GM23248 (cell line): ENCODE data around the gene WDR7. TPM values are rescaled to one million over a fixed set of nuclear protein-coding genes. Genes with fewer than 3 reads are reported as not detected.

Source experiments
- DNase-seq: peaks from one replicate; pipeline ENCODE4 v3.0.0-alpha.2; 2015
- H2AFZ ChIP-seq: fragments of 200-600 bp; sonication (generic); 2 replicates; pipeline ENCODE4 v1.6.1; 2016; ENCODE audit warnings: antibody characterized with exemption
- H3F3A ChIP-seq: fragments of 200-600 bp; sonication (generic); 2 replicates; pipeline ENCODE4 v1.6.1; 2016; ENCODE audit warnings: mild to moderate bottlenecking, antibody characterized with exemption, mixed run types; ENCODE audit not compliant: insufficient read depth
- H3K27ac ChIP-seq: fragments of 200-600 bp; sonication (generic); 2 replicates; pipeline ENCODE4 v1.5.1; 2016; ENCODE audit warnings: mild to moderate bottlenecking
- H3K27me3 ChIP-seq: fragments of 200-600 bp; sonication (generic); replicated peaks from 2 replicates; pipeline ENCODE4 v1.6.1; 2016; ENCODE audit warnings: mild to moderate bottlenecking; ENCODE audit not compliant: insufficient read depth
- H3K36me3 ChIP-seq: fragments of 200-600 bp; sonication (generic); 2 replicates; pipeline ENCODE4 v1.6.1; 2016; ENCODE audit warnings: low read depth, mild to moderate bottlenecking
- H3K4me1 ChIP-seq: fragments of 200-600 bp; sonication (generic); 2 replicates; pipeline ENCODE4 v1.6.1; 2016; ENCODE audit warnings: mild to moderate bottlenecking; ENCODE audit not compliant: insufficient read depth
- H3K4me2 ChIP-seq: fragments of 200-600 bp; sonication (generic); one replicate; pipeline ENCODE4 v1.6.1; 2016; ENCODE audit warnings: mild to moderate bottlenecking; ENCODE audit not compliant: unreplicated experiment
- H3K4me3 ChIP-seq: fragments of 200-600 bp; sonication (generic); 2 replicates; pipeline ENCODE4 v1.5.1; 2016; ENCODE audit warnings: mild to moderate bottlenecking
- H3K79me2 ChIP-seq: fragments of 200-600 bp; sonication (generic); 2 replicates; pipeline ENCODE4 v1.6.1; 2016; ENCODE audit warnings: mild to moderate bottlenecking; ENCODE audit not compliant: insufficient read depth
- H3K9ac ChIP-seq: fragments of 200-600 bp; sonication (generic); 2 replicates; pipeline ENCODE4 v1.6.1; 2016; ENCODE audit warnings: mild to moderate bottlenecking
- H3K9me2 ChIP-seq: fragments of 200-600 bp; sonication (generic); 2 replicates; pipeline ENCODE4 v1.6.1; 2016; ENCODE audit warnings: mixed run types, mild to moderate bottlenecking, moderate library complexity; ENCODE audit not compliant: insufficient read depth
- H3K9me3 ChIP-seq: fragments of 200-600 bp; sonication (generic); one replicate; pipeline ENCODE4 v1.6.1; 2017; ENCODE audit warnings: low read depth
- H4K20me1 ChIP-seq: fragments of 200-600 bp; sonication (generic); 2 replicates; pipeline ENCODE4 v1.6.0; 2016; ENCODE audit not compliant: insufficient read depth
- EZH2 ChIP-seq: fragments of 200-600 bp; sonication (generic); IDR thresholded peaks from 2 replicates; pipeline ENCODE4 v1.6.1; 2018; ENCODE audit warnings: antibody characterized with exemption, mild to moderate bottlenecking; ENCODE audit not compliant: insufficient read depth, poor library complexity, severe bottlenecking
- EZH2phosphoT487 ChIP-seq: fragments of 200-600 bp; sonication (generic); IDR thresholded peaks from 2 replicates; pipeline ENCODE4 v1.6.1; 2018; ENCODE audit warnings: antibody characterized with exemption, moderate library complexity, mild to moderate bottlenecking, low read depth; ENCODE audit not compliant: insufficient read depth
- WGBS, 2 experiments: methylation state at CpG; one replicate each; pipeline ENCODE4 v1.1.6; 2015 to 2017; ENCODE audit warnings: low lambda C conversion rate in 2 of 2, low coverage in 1 of 2; ENCODE audit errors: missing lambda C conversion rate in 2 of 2; 5-methylcytosine and 5-hydroxymethylcytosine counted together
- in situ Hi-C: fragments of 300-500 bp; cut with MboI; formaldehyde crosslinking; loops from 2 replicates; pipeline ENCODE4 v1.15.0; 2020
- polyA plus RNA-seq: library from polyadenylated mRNA; unstranded; fragments of >200 nt; fragmentation: Nextera tagmentation; extraction: Ambion mirVana; gene quantifications from 2 replicates; pipeline ENCODE4 v1.2.1, GENCODE V29; 2016
- total RNA-seq: library from RNA; depleted of rRNA; stranded (reverse); fragments of >200 nt; shearing (Covaris generic); gene quantifications from 2 replicates; pipeline ENCODE4 v1.2.3, GENCODE V29; 2014

WDR7 gene
- total and polyA plus RNA-seq, 2 experiments from 2014 or later: 6.7 to 8.3 TPM

GRCh38 chr18:56715121-56715520, 64.0 kb downstream of the WDR7 start:
- H3K27ac ChIP-seq: no peak overlapping the region
- no peaks in the 10 kb centered on the region for H3K9me3 ChIP-seq
- WGBS, 2 experiments: 55 to 56% methylated on average over 5 of the region's 5 CpGs
- no peaks in the 10 kb centered on the region; the same call in 1 of the 2 replicates for H3K36me3 ChIP-seq
- no peaks in the 10 kb centered on the region for H4K20me1 ChIP-seq
- TF ChIP-seq EZH2phosphoT487: no peak
- no peak for TF ChIP-seq EZH2
- peaks cover 14% of the 10 kb centered on the region for H3K4me1 ChIP-seq
- H3K9ac ChIP-seq: no peak overlapping the region
- peaks cover 6% of the 10 kb centered on the region; the same call in 1 of the 2 replicates for H3F3A ChIP-seq
- no peaks in the 10 kb centered on the region for H3K9me2 ChIP-seq
- H3K79me2 ChIP-seq: no peaks in the 10 kb centered on the region
- in situ Hi-C loops: no loop called here
- no peaks in the 10 kb centered on the region for H3K27me3 ChIP-seq
- H2AFZ ChIP-seq: no peak overlapping the region
- no peak overlapping the region for H3K4me3 ChIP-seq
- peak; percentile 58 for DNase-seq
- no peak overlapping the region for H3K4me2 ChIP-seq

GRCh38 chr18:56716692-56717146, 65.6 kb downstream of the WDR7 start:
- 95 to 100% methylated on average over 2 of the region's 2 CpGs for WGBS, 2 experiments
- Histone ChIP-seq H3K9me3 (no peaks in the 10 kb centered on the region), H3F3A (peaks cover 6% of the 10 kb centered on the region; the same call in 1 of the 2 replicates), H3K4me2 (no peak overlapping the region), H3K27ac (no peak overlapping the region), H3K9me2 (no peaks in the 10 kb centered on the region), H3K4me1 (peaks cover 14% of the 10 kb centered on the region), H3K27me3 (no peaks in the 10 kb centered on the region), H3K36me3 (no peaks in the 10 kb centered on the region; the same call in 1 of the 2 replicates), H3K9ac (no peak overlapping the region), H2AFZ (no peak overlapping the region), H3K79me2 (no peaks in the 10 kb centered on the region), H3K4me3 (no peak overlapping the region), H4K20me1 (no peaks in the 10 kb centered on the region)
- TF ChIP-seq EZH2 (no peak), EZH2phosphoT487 (no peak)
- no peak for DNase-seq
- in situ Hi-C loops: no loop called here

- H3K9ac ChIP-seq: no peak overlapping the region
- no peak for DNase-seq
- 49 to 56% methylated on average over 1 of the region's 1 CpG for WGBS, 2 experiments
Measured at GRCh38 chr18:56721031-56721430, 69.9 kb downstream of the WDR7 start.

GRCh38 chr18:56721491-56721890, 70.3 kb downstream of the WDR7 start:
- Histone ChIP-seq H3K4me2 (no peak overlapping the region), H2AFZ (no peak overlapping the region), H4K20me1 (no peaks in the 10 kb centered on the region), H3K9me3 (no peaks in the 10 kb centered on the region), H3K4me3 (no peak overlapping the region), H3K36me3 (no peaks in the 10 kb centered on the region; the same call in 1 of the 2 replicates), H3F3A (no peaks in the 10 kb centered on the region), H3K27me3 (no peaks in the 10 kb centered on the region), H3K27ac (no peak overlapping the region), H3K9ac (no peak overlapping the region), H3K4me1 (no peaks in the 10 kb centered on the region), H3K79me2 (no peaks in the 10 kb centered on the region), H3K9me2 (no peaks in the 10 kb centered on the region)
- TF ChIP-seq EZH2phosphoT487 (no peak), EZH2 (no peak)
- WGBS, 2 experiments: 82 to 87% methylated on average over 3 of the region's 3 CpGs
- no peak for DNase-seq
- in situ Hi-C loops: no loop called here

More at GRCh38 chr18:56721031-56721430, 69.9 kb downstream of the WDR7 start:
- Histone ChIP-seq H3K4me3 (no peak overlapping the region), H3K4me1 (no peaks in the 10 kb centered on the region), H3K4me2 (no peak overlapping the region), H3K27me3 (no peaks in the 10 kb centered on the region), H3K9me3 (no peaks in the 10 kb centered on the region), H3K9me2 (no peaks in the 10 kb centered on the region), H2AFZ (no peak overlapping the region), H3F3A (no peaks in the 10 kb centered on the region), H4K20me1 (no peaks in the 10 kb centered on the region), H3K79me2 (no peaks in the 10 kb centered on the region), H3K27ac (no peak overlapping the region), H3K36me3 (no peaks in the 10 kb centered on the region; the same call in 1 of the 2 replicates)
- TF ChIP-seq EZH2phosphoT487: no peak
- TF ChIP-seq EZH2: no peak
- in situ Hi-C loops: no loop called here

- no peaks in the 10 kb centered on the region for H3F3A ChIP-seq
- no peak overlapping the region for H2AFZ ChIP-seq
- H3K36me3 ChIP-seq: no peaks in the 10 kb centered on the region; the same call in 1 of the 2 replicates
- H4K20me1 ChIP-seq: no peaks in the 10 kb centered on the region
- no peaks in the 10 kb centered on the region for H3K79me2 ChIP-seq
- no peaks in the 10 kb centered on the region for H3K4me1 ChIP-seq
- H3K27me3 ChIP-seq: no peaks in the 10 kb centered on the region
- no peak overlapping the region for H3K4me2 ChIP-seq
- TF ChIP-seq EZH2: no peak
- TF ChIP-seq EZH2phosphoT487: no peak
- DNase-seq: no peak
- H3K9me3 ChIP-seq: no peaks in the 10 kb centered on the region
- no peak overlapping the region for H3K4me3 ChIP-seq
- no peak overlapping the region for H3K9ac ChIP-seq
- in situ Hi-C loops: no loop called here
- H3K27ac ChIP-seq: no peak overlapping the region
- no peaks in the 10 kb centered on the region for H3K9me2 ChIP-seq
Measured at GRCh38 chr18:56722518-56722917, 71.4 kb downstream of the WDR7 start.
